ENCODE results near the gene STRADA. TPM values are rescaled to one million over a fixed set of nuclear protein-coding genes. Genes with fewer than 3 reads are reported as not detected.
A peak's percentile ranks its signal among the peaks of the same experiment; 100 is the strongest.

Gene STRADA
- total and polyA plus RNA-seq, 9 of the 15 experiments (the other 6 are each of a cell fraction or from before 2014, with no cell fraction given), result 6.6 to 33.0 (median 20.5) TPM

GRCh38 chr17:63773272-63774140, 31.9 kb upstream of the STRADA start, which contains the start of gene CCDC47 (continued):
- TF ChIP-seq, protein P1, sequence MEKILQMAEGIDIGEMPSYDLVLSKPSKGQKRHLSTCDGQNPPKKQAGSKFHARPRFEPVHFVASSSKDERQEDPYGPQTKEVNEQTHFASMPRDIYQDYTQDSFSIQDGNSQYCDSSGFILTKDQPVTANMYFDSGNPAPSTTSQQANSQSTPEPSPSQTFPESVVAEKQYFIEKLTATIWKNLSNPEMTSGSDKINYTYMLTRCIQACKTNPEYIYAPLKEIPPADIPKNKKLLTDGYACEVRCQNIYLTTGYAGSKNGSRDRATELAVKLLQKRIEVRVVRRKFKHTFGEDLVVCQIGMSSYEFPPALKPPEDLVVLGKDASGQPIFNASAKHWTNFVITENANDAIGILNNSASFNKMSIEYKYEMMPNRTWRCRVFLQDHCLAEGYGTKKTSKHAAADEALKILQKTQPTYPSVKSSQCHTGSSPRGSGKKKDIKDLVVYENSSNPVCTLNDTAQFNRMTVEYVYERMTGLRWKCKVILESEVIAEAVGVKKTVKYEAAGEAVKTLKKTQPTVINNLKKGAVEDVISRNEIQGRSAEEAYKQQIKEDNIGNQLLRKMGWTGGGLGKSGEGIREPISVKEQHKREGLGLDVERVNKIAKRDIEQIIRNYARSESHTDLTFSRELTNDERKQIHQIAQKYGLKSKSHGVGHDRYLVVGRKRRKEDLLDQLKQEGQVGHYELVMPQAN (IDR thresholded peaks at IDR 0.05; ENCODE audit: borderline replicate concordance), result peak; percentile 100
- no peak for TF ChIP-seq SRSF9 (IDR thresholded peaks at IDR 0.05; ENCODE audit: borderline replicate concordance, low read depth, low read length)
- TF ChIP-seq LEF1 (IDR thresholded peaks at IDR 0.05), result peak; percentile 53
- TF ChIP-seq DLX4 (CRISPR knock-in tag; IDR thresholded peaks at IDR 0.05), result no peak
- TF ChIP-seq ELF4 (CRISPR knock-in tag; IDR thresholded peaks at IDR 0.05), result peak; percentile 53; the same call in 1 of the 2 replicates
- TF ChIP-seq ESRRB (CRISPR knock-in tag; IDR thresholded peaks at IDR 0.05; ENCODE audit: borderline replicate concordance), result no peak
- no peak for TF ChIP-seq WHSC1 (IDR thresholded peaks at IDR 0.05; ENCODE audit: low read length)
- TF ChIP-seq CHD4 (IDR thresholded peaks at IDR 0.05; ENCODE audit: insufficient read depth, insufficient replicate concordance, low read depth, low read length, poor library complexity, severe bottlenecking), result no peak
- TF ChIP-seq, protein P2, sequence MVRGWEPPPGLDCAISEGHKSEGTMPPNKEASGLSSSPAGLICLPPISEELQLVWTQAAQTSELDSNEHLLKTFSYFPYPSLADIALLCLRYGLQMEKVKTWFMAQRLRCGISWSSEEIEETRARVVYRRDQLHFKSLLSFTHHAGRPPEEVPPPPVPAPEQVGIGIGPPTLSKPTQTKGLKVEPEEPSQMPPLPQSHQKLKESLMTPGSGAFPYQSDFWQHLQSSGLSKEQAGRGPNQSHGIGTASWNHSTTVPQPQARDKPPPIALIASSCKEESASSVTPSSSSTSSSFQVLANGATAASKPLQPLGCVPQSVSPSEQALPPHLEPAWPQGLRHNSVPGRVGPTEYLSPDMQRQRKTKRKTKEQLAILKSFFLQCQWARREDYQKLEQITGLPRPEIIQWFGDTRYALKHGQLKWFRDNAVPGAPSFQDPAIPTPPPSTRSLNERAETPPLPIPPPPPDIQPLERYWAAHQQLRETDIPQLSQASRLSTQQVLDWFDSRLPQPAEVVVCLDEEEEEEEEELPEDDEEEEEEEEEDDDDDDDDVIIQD (CRISPR knock-in tag; IDR thresholded peaks at IDR 0.05), result no peak
- TF ChIP-seq RBM15 (IDR thresholded peaks at IDR 0.05; ENCODE audit: insufficient read depth, low read length), result no peak
- no peak for TF ChIP-seq THAP7 (CRISPR knock-in tag; IDR thresholded peaks at IDR 0.05)
- peak; percentile 7; the same call in 1 of the 2 replicates for TF ChIP-seq NFE2 (IDR thresholded peaks at IDR 0.05; ENCODE audit: low read depth)
- TF ChIP-seq RCOR1 (IDR thresholded peaks at IDR 0.05; ENCODE audit: borderline replicate concordance in 1 of 2, low read depth in 2 of 2, low read length in 2 of 2), result peak in 1 of 2 experiments; percentile 6; a peak in 1 of 4 replicates
- TF ChIP-seq ZNF668 (CRISPR knock-in tag; IDR thresholded peaks at IDR 0.05), result no peak
- TF ChIP-seq, protein P3, sequence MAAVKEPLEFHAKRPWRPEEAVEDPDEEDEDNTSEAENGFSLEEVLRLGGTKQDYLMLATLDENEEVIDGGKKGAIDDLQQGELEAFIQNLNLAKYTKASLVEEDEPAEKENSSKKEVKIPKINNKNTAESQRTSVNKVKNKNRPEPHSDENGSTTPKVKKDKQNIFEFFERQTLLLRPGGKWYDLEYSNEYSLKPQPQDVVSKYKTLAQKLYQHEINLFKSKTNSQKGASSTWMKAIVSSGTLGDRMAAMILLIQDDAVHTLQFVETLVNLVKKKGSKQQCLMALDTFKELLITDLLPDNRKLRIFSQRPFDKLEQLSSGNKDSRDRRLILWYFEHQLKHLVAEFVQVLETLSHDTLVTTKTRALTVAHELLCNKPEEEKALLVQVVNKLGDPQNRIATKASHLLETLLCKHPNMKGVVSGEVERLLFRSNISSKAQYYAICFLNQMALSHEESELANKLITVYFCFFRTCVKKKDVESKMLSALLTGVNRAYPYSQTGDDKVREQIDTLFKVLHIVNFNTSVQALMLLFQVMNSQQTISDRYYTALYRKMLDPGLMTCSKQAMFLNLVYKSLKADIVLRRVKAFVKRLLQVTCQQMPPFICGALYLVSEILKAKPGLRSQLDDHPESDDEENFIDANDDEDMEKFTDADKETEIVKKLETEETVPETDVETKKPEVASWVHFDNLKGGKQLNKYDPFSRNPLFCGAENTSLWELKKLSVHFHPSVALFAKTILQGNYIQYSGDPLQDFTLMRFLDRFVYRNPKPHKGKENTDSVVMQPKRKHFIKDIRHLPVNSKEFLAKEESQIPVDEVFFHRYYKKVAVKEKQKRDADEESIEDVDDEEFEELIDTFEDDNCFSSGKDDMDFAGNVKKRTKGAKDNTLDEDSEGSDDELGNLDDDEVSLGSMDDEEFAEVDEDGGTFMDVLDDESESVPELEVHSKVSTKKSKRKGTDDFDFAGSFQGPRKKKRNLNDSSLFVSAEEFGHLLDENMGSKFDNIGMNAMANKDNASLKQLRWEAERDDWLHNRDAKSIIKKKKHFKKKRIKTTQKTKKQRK (IDR thresholded peaks at IDR 0.05; ENCODE audit: borderline replicate concordance, low read depth, low read length), result no peak
- TF ChIP-seq PML (IDR thresholded peaks at IDR 0.05; ENCODE audit: low read length), result peak; percentile 57; the same call in 1 of the 2 replicates

Measured in K562 (cell line).